SIG-M5 treated with dmso at 0.1 percent for 504 hours (cell line): ENCODE results near the gene HSDL2.

Experiments used
- DNase-seq: peaks from one replicate; lab custom pipeline; 2025; ENCODE audit not compliant: unreplicated experiment; lab: John Stamatoyannopoulos, UW

HSDL2 gene

DNA sequence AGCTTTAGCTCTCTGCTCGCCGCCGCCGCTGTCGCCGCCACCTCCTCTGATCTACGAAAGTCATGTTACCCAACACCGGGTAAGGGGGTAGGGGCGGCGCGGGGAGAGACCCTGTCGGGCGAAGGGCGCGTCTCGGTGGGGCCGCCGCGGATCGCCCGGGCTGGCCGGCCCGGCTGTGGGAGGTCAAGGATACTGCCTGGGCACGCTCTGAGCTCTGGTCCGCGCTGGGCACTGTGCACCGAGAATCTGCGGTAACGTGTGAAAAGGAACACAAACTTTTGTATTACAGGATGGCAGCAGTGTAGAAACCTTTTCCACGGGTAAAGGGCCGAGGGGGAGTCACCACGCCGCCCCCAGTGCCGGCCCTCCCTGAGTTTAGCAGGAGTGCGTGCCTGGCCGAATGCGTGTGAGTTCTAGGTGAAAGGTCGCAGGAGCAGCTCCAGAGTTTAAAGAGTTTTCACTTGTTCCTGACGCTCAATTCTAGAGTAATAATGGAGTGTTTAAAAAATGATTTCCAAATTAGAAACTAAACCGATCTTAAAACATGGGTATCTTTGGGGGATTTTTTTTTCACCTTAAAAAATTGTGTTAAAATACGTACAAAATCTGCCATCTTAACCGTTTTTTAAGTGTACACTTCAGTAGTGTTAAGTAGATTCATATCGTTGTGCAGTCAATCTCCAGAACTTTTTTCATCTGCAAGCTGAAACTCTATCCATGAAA lies at the start of gene HSDL2:
Gene HSDL2 (plus strand): TSS at position 7 of the 723 bp plus-strand sequence. CDS start 56 bp downstream, at position 63.
- peak; percentile 46 for DNase-seq

DNA sequence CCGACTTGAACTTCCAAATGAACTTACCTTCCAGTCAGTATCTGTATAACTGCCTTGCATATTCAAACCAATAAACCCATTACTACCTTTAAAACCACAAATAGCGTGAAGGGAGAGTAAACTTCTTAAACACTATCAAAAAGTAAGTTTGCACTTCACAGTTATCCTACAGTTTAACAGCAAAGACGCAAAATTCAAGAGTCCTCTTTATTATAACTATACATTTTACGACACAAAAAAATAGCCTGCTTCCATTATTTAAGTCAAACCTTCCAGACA lies 48.3 kb upstream of the HSDL2 start:
- DNase-seq, result peak; percentile 15

DNA sequence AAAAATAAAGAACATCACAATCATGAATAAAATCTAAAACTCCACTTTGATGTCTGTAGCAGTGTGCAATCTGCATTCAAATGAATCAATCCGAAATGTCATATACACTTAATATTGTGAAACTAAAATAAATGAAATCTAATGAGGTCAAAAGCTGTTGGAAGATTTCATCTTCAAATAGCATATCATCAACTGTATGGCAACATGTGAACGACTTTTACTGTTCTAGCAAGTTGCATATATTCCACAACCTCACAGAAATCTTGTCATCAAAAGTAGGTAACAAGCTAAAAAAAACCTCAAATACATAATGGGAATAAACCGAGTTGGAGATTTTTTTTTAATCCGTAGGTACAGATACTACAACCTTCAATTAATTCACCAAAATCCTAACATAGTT lies 47.7 kb upstream of the HSDL2 start:
- DNase-seq, result no peak

DNA sequence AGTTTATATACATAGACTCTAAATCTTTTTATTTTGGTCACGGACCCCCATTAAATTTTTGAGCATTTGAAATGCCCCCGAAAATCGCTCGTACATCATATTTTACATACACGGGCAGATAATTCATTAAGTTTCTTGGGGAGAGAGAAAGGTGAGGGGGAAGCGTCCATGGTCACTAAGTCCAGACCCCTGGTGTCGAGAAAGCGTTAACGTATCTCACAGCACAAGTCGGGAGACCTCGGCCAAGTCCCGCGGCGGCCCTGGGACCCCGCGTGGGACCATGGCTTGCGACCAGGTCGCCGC lies 47.3 kb upstream of the HSDL2 start:
- DNase-seq, result no peak

DNA sequence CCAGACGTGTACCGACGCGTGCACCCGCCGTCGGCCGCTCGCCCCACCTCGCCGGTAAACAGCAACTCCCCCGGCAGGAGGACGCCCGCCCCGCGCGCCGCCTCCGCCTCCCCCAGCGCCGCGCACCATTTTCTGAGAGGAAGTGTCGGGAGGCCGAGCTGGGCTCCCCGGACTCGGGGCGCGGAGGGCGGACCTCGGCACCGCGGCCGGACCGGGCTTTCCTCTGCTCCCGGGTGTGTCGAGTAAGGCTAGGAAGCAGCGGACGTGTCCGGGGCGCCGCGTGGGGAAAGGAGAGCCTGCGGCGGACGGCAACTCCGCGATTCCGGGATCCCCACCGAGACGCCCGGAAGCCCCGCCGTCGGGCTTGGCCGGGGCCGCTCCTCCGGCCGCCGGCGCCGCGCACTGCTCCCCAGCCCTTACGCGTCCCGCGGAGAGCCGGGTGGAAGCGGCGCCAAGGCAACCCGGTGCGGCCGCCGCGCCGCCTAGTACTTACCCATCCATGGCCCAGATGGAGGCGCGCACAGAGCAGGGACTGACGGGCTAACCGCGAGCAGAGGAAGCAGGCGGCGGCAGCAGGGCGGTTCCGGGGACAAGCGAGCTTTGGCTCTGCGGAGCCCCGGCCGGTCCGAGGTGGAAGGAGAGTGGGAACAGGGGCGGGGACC lies 46.8 kb upstream of the HSDL2 start, which contains the start of gene PTBP3:
Gene PTBP3 (minus strand): TSS at position 643 of the 662 bp plus-strand sequence. CDS start 35,754 bp downstream, outside the sequence.
- peak; percentile 68 for DNase-seq

DNA sequence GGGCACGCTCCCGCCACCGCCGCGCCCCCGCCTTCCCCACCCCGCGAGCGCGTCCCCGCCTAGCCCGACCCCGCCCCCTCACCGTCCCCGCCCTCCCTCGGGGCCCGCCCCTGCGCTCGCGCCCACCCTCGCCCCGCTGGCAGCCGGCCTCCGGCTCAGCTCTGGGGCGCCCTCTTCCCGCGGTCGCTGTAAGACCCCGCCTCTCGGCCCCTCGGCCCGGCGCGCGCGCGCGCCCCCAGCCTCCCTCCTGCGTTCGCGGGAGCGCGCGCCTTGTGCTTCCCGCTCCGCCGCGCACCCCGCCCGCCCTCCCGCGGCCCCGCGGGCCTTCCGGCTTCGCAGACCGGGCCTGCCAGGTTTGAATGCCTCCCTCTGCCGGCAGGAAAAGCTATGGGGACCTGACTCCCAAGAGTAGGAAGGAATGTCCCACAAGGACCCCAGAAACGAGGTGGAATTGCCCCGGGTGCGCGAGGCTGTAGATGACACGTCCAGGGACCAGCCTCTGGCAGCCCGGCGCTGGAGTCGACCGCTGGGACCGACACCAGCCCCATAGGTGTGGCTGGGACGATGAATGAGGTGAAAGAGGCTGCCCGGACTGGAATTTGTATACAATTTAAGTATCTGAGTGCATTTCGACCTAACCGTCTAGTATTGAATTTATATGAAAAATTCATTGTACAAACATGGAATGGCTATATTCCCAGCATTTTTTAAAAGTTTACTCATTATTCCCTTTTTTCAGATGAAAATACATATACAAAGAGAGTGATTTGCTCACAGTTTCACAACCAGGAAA lies 46.1 kb upstream of the HSDL2 start:
- peak; percentile 88 for DNase-seq

DNA sequence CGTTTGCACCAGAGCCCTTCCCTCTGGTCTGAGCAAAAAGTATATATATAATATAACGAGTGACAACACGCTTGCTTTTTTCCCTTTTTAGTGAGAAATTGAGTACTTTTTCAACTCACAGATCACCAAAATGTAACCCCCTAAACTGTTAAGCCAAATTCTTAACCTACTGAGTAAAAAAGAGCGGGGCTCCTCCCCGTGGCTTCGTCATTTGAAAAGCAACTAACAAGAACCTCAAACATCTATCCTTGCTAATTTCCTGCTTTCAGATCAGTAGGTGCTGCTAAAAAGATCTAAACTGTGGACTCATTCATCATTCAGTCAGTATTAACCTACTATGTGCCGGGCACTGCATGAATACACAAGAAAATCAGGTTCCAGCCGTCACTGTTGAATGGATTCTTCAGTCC lies 45.5 kb upstream of the HSDL2 start:
- DNase-seq, result peak; percentile 49

DNA sequence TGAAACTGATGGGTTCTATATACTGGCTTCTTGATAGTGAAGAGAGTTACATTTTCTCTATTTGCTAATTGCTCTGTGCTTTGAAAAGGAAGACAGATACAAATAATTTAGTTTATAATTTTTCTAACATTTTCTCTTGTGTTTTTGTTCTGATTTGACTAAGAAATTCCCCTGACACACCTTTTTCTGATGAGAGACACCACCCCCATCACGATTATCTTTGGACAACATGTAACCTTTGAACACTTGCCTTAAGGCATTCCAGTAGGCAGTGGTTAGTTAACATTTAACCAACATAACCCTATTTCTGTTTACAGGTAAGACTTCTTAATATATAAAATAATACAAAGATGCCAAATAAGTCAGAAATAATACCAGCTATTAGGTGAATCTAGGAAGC lies 42.4 kb upstream of the HSDL2 start:
- no peak for DNase-seq

DNA sequence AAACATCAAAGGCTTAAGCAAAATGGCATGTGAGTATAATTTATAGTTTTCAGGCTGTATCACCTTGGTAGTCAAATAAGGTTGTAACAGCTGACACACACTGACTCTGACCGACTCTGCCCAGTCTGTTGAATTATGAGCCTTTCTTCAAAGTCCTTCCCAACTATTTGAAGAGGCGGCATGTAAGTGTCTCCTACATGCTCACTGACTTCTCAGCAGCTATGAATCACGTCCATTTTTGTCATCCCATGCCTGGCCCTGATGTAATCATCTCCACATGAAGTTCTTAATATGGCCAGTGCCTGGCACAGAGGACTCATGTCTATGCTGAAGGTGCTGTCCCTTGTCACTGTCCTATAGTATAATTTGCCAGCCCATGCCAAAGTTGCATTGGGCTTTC lies 41.3 kb upstream of the HSDL2 start:
- DNase-seq, result no peak

DNA sequence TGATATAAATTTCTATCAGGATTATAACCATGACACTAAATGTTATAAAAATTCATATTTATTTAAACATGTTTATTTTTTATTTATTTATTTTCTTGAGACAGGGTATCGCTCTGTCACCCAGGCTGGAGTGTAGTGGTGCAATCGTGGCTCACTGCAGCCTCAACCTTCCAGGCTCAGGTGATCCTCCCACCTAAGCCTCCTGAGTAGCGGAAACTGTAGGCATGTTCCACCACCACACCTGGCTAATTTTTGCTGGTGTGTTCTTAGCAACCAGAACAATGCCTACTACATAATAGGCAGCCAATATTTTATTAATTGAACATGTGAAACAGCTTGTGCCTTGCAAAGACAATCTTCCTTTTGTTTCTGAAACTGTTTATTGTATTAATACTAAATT lies 40.0 kb upstream of the HSDL2 start:
- no peak for DNase-seq

DNA sequence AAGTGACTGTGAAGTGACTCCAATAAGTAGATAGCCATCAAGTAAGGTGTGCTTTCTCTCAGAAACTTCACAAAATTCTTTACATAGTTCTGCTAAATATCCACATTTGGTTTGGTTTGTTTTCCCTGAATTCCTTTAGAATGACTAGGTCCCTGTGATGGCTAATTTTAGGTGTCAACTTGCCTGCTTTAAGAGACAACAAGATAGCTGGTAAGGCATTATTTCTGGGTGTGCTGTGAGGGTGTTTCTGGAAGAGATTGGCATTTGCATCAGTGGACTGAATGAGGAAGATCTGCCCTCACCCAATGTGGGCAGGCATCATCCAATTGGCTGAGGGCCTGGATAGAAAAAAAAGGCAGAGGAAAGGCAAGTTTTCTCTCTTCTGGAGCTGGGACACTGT lies 38.2 kb upstream of the HSDL2 start:
- no peak for DNase-seq

DNA sequence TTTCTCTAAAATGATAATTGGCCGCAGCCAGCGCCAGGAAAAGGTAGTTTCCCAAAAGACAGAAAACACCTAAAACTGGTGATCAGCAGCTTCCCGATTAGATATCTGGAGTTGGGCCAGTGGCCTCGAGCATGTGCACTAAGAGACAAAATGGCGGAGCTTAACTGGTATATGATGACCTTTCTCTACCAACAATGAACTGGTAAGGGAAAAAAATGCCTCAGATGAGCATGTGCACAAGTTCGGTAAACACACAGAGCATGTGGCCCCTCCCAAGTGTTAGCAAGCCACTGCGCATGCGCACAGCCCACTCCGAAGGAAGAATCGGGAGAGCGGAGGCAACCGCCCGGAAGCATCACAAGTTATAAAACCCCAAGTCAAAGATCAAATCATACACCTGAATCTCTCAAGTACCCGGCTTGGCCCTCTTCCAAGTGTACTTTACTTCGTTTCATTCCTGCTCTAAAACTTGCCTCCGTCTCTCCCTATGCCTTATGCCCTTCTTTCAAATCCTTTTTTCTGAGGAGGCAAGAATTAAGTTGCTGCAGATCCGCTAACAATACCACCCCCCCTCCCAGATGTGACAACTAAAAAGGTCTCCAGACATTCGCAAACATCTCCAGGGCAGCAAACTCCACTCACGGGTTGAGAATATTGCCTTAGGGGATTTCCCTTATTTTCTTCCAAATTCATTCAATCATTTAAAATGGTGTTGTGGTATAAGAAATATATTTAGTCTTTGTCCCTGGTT lies 31.5 kb upstream of the HSDL2 start:
- peak; percentile 59 for DNase-seq

DNA sequence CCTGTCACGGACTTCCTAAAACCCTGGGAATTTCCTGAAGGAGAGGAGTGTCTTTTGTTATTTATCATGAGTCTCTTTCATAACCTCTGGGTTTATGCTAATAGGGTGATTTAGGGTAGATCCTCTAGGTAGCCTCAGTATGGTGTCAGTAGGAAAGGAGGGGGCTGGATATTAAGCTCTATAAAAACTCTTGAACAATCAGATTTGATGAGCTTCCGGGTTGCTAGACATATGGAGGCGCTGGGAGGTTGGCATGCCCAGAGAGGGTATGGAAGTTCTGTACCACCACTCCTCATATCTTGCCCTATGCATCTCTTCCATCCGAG lies 30.9 kb upstream of the HSDL2 start:
- DNase-seq, result no peak

DNA sequence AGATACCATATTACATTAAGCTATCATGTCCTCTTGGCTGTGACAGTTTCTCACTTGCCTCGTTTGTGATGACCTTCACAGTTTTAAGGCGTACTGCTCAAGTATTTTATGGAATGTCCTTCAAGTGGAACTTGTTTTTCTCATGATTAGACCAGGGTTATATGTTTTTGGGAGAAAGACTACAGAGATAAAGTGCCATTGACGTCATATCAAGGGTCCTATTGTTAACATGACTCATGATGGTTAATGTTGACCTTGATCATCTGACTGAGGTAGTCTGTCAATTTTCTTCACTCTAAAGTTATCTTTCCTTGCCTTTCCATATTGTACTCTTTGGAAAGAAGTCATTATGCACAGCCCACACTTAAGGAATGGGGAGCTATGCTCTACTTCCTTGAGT lies 28.7 kb upstream of the HSDL2 start:
- DNase-seq, result no peak

DNA sequence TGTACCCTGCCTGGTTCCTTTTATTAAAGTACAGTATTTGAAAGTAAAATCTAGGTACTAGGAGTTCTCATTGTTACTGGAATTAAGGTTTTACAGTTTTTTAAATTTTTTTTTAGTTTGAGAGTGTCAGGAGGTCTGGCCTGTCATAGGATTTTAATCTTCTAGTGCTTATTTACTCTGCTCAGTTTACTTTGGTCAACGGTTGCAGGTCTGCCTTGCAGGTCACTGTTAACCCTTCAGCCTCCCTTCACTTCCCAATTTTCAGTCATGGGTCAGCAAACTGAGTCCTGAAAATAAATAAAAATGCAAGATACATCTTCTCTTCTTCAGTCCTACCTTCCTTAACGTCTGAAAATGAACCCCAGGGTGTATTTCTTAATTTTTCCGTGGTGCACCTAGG lies 27.7 kb upstream of the HSDL2 start:
- DNase-seq, result no peak

DNA sequence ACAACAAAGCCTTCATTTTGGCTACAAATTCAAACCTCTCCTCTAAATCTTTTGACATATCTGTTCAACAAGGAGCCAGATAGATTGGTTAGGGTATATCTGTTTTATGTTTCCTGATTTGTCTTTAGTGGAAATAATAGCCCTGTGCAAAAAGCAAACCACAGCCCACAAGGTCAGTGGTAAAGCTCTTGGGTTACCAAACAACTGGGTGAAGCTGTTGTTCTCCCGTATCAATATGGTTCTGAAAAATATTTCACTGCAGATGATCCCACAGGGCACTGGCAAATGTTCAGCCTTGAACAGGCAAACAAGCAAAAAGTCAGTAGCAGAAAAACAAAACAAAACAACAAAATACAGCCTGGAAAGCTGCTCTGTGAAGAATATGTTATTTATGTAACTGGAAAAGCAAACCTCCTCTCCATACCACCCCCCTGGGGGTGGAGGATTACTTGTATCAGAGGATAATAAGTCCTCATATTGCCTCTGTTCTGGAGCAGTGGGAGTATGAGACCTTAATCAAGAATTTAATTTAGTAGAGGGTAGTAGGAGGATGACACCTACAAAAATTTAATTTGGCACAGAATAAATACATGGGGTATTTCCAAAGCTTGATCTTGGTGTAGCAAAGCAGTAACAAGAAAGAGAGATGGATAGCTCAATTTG lies 25.7 kb upstream of the HSDL2 start:
- DNase-seq, result no peak

DNA sequence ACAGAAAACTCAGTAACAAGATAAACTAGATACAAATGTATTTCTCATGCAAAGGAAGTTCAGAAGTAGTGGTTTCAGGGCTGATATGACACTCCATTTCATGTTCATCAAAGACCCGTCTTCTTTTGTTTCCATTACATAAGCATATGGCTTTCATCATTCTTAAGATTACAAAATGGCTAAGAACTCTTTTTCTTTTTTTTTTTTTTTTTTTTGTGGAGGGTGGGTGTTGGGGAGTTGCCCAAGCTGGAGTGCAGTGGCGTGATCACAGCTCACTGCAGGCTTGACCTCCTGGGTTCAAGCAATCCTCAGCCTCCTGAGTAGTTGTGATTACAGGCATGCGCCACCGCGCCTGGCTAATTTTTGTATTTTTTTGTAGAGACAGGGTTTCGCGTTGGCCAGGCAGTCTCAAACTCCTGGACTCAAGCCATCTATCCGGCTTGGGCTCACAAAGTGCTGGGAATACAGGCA lies 24.4 kb upstream of the HSDL2 start:
- peak; percentile 39 for DNase-seq

DNA sequence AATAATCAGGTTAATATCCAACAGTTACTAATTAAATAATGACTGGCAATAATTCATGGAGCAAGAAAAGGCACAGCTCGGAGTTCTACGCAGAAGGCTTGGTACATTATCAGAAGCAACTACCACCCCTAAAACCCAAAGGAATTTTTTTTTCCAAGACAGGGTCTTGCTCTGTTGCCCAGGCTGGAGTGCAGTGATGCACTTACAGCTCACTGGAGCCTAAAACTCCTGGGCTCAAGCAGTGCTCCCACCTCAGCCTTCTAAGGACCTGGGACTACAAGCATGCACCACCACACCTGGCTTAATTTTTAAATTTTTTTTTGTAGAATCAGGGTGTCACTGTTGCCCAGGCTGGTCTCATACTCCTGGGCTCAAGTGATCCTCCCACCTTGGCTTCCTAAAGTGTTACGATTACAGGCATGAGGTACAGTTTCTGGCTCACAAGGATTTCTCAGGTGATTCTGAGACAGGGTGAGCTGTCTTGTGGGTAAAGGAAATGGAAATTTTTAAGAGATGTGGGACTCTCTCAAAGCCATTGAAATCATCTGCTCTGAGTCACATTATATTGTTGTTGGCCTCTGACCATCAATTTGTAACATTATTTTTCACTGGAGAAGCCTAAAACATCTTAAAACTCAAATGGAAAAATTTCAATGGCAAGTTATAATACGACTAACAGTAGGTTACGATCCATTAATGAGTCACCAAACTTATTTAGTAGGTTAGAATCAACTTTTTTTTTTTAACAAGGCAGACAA lies 19.7 kb upstream of the HSDL2 start:
- no peak for DNase-seq

DNA sequence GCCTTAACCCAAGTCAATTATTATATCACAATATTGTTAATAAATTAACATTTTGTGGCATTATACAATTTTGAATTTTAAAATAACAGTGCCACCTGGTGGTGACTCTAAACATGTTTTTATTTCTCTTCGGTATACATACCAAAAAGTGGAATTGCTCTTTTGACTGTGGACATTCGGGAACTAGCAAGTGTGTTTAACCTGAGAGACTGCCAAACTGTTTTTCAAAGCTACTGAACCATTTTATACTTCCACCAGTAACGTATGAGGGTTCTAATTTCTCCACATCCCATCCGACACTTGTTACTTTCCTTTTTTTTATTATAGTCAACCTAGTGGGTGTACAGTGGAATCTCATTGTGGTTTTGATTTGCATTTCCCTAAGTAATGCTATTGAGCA lies 18.3 kb upstream of the HSDL2 start:
- peak; percentile 63 for DNase-seq

DNA sequence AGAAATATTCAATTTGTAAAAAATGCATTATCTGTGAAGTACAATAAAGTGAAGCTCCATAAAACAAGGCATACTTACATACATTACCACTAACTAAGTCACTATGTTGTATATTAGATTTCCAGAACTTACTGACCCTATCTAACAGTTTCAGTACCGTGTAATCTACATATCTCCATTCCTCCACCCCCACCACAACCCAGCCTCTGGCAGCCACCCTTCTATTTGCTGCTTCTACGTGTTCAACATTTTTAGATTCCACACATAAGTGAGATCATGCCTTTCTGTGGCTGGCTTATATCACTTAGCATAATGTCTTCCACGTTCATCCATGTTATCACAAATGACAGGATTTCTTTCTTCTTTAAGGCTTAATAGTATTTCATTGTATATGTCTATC lies 15.1 kb upstream of the HSDL2 start:
- DNase-seq, result no peak
